GM19099 (cell line): ENCODE data around the gene PCGF5.

Experiments used
- POLR2A ChIP-seq: IDR thresholded peaks from 3 replicates; pipeline ENCODE4 v1.6.1; 2011; ENCODE audit warnings: low read depth; ENCODE audit not compliant: insufficient read length; ENCODE audit errors: extremely low read depth

The PCGF5 gene

GRCh38 chr10:91229683-91230082 lies 9.2 kb downstream of the PCGF5 start:
- no peak for TF ChIP-seq POLR2A

- no peak for TF ChIP-seq POLR2A
These were observed 17.7 kb downstream of the PCGF5 start for GRCh38 chr10:91238191-91238590.

GRCh38 chr10:91239789-91240188 lies 19.3 kb downstream of the PCGF5 start:
- TF ChIP-seq POLR2A, result no peak

GRCh38 chr10:91242940-91243339 lies 22.5 kb downstream of the PCGF5 start:
- no peak for TF ChIP-seq POLR2A

- TF ChIP-seq POLR2A, result no peak
These were observed 27.1 kb downstream of the PCGF5 start for GRCh38 chr10:91247360-91248111.

- TF ChIP-seq POLR2A, result no peak
These were observed 29.2 kb downstream of the PCGF5 start for GRCh38 chr10:91249700-91250099.

GRCh38 chr10:91250341-91250740 lies 29.9 kb downstream of the PCGF5 start:
- no peak for TF ChIP-seq POLR2A

GRCh38 chr10:91251430-91252056 lies 31.1 kb downstream of the PCGF5 start:
- no peak for TF ChIP-seq POLR2A

- no peak for TF ChIP-seq POLR2A
These were observed 32.8 kb downstream of the PCGF5 start for GRCh38 chr10:91253300-91253699.

- TF ChIP-seq POLR2A, result no peak
These were observed 36.8 kb downstream of the PCGF5 start for GRCh38 chr10:91257310-91257709.

- no peak for TF ChIP-seq POLR2A
These were observed 51.4 kb downstream of the PCGF5 start for GRCh38 chr10:91271886-91272285.

- no peak for TF ChIP-seq POLR2A
These were observed 64.1 kb downstream of the PCGF5 start for GRCh38 chr10:91284486-91285090.

- TF ChIP-seq POLR2A, result no peak
These were observed 66.1 kb downstream of the PCGF5 start for GRCh38 chr10:91286572-91286971.

GRCh38 chr10:91287276-91287675 lies 66.8 kb downstream of the PCGF5 start:
- TF ChIP-seq POLR2A, result no peak

- no peak for TF ChIP-seq POLR2A
These were observed 67.4 kb downstream of the PCGF5 start for GRCh38 chr10:91287912-91288311.

- TF ChIP-seq POLR2A, result no peak
These were observed 68.8 kb downstream of the PCGF5 start for GRCh38 chr10:91289305-91289704.
